Caco-2 (cell line): ENCODE measurements around the gene CTCFL. TPM values are rescaled to one million over a fixed set of nuclear protein-coding genes. Genes with fewer than 3 reads are reported as not detected.

Experiments used
- BruUV-seq: library from RNA; stranded (reverse); fragments of 400-500 nt; replicated peaks from 2 replicates; lab custom pipeline; 2021; lab: Mats Ljungman, UMichigan
- CTCF ChIA-PET: fragments of 300-600 bp; sonication (Branson Sonifier 250); formaldehyde crosslinking; loops from one replicate; lab custom pipeline; 2022; ENCODE audit warnings: antibody characterized with exemption; lab: Charles Lee
- POLR2A ChIA-PET: fragments of 300-600 bp; sonication (Branson Sonifier 250); formaldehyde crosslinking; loops from one replicate; lab custom pipeline; 2022; ENCODE audit warnings: antibody characterized with exemption; lab: Charles Lee
- DNase-seq, 2 experiments: peaks; one replicate each; pipeline versions ENCODE4 v3.0.0 to v3.0.0-alpha.2; 2020 to 2022
- H3K27me3 ChIP-seq: replicated peaks from 2 replicates; pipeline ENCODE4 v1.6.0; 2011; ENCODE audit warnings: low read length; ENCODE audit not compliant: control insufficient read depth, insufficient read depth
- H3K36me3 ChIP-seq: 2 replicates; pipeline ENCODE4 v1.5.1; 2011; ENCODE audit warnings: low read length; ENCODE audit not compliant: control insufficient read depth, insufficient read depth
- H3K4me1 ChIP-seq: fragments of 250-450 bp; sonication (Bioruptor Pico); 2 replicates; pipeline ENCODE4 v1.5.1; 2020; ENCODE audit warnings: mild to moderate bottlenecking
- H3K4me3 ChIP-seq: 2 replicates; pipeline ENCODE4 v1.5.1; 2011; ENCODE audit warnings: low read depth, mild to moderate bottlenecking, control low read depth, low read length
- H3K9me3 ChIP-seq: fragments of 250-450 bp; sonication (Bioruptor Pico); 2 replicates; pipeline ENCODE4 v1.5.1; 2020; ENCODE audit warnings: mild to moderate bottlenecking, moderate library complexity
- H3K27ac Mint-ChIP-seq: one replicate; pipeline ENCODE4 v1.8.0; 2022; ENCODE audit warnings: mixed read lengths; ENCODE audit not compliant: unreplicated experiment
- H3K27me3 Mint-ChIP-seq: one replicate; pipeline ENCODE4 v1.8.0; 2022; ENCODE audit warnings: mixed read lengths; ENCODE audit not compliant: insufficient read depth, unreplicated experiment
- H3K36me3 Mint-ChIP-seq: one replicate; pipeline ENCODE4 v1.8.0; 2022; ENCODE audit warnings: mild to moderate bottlenecking, mixed read lengths; ENCODE audit not compliant: insufficient read depth, unreplicated experiment
- H3K4me1 Mint-ChIP-seq: one replicate; pipeline ENCODE4 v1.8.0; 2022; ENCODE audit warnings: low read depth, mixed read lengths; ENCODE audit not compliant: unreplicated experiment
- H3K4me3 Mint-ChIP-seq: one replicate; pipeline ENCODE4 v1.8.0; 2022; ENCODE audit warnings: mild to moderate bottlenecking, moderate library complexity, mixed read lengths; ENCODE audit not compliant: unreplicated experiment
- H3K9me3 Mint-ChIP-seq: one replicate; pipeline ENCODE4 v1.8.0; 2022; ENCODE audit warnings: mixed read lengths; ENCODE audit not compliant: unreplicated experiment
- CTCF ChIP-seq, 2 experiments: fragments of 200-600 bp in 1 of 2; IDR thresholded peaks; 1 replicate in 1 of 2; 2 replicates in 1 of 2; pipeline versions ENCODE4 v1.5.1 to v1.8.0; 2011 to 2022; ENCODE audit warnings: antibody characterized with exemption in 1 of 2, control low read depth in 1 of 2, inconsistent platforms in 1 of 2, low read depth in 1 of 2, low read length in 1 of 2, mild to moderate bottlenecking in 1 of 2, moderate library complexity in 1 of 2; ENCODE audit not compliant: insufficient read depth in 1 of 2, severe bottlenecking in 1 of 2, unreplicated experiment in 1 of 2
- intact Hi-C: fragments of 100-400 bp; cut with micrococcal nuclease; formaldehyde crosslinking; loops from one replicate; pipeline ENCODE4 v1.10.0; 2022; ENCODE audit not compliant: unreplicated experiment
- total RNA-seq: library from RNA; stranded (reverse); gene quantifications from 2 replicates; pipeline ENCODE4 v1.2.3, GENCODE V29; 2022

CTCFL gene
- total RNA-seq, 1 experiment from 2014 or later, result not detected

DNA sequence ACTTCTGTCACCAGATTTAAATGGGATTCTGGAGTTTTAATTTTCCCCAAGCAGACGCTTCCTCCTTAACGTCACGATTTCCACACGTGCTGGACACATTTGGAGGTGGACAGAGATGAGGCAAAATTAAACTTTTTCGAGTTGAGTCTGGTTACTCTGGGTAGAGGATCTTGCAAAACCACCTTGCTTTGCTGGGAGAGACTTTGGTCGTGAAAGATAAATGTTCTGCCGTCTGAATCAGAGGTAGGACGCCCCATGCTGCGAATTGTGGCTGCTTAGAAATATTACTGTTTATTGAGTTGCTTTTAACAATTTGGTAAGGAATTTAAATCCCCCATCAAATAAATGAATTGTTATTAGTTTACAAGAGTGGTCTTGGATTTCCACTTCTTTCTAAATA is 46.8 kb downstream of the CTCFL start:
- no peak for DNase-seq
- Mint-ChIP-seq H3K27ac (no peak overlapping the region), H3K9me3 (no peaks in the 10 kb centered on the region), H3K36me3 (no peaks in the 10 kb centered on the region), H3K4me1 (no peaks in the 10 kb centered on the region), H3K27me3 (peaks cover 26% of the 10 kb centered on the region), H3K4me3 (no peak overlapping the region)
- intact Hi-C loops, result no loop called here
- no peak for TF ChIP-seq CTCF (IDR thresholded peaks at IDR 0.05; ENCODE audit: insufficient read depth in 1 of 2, low read depth in 1 of 2, low read length in 1 of 2, severe bottlenecking in 1 of 2, unreplicated experiment in 1 of 2)
- POLR2A ChIA-PET, result no interaction called here
- CTCF ChIA-PET, result interaction anchor here (1.3 kb wide), 1 partner anchor 21 kb away, joined by 3 read pairs; no protein-coding TSS in a partner anchor
- Histone ChIP-seq H3K4me1 (no peaks in the 10 kb centered on the region), H3K9me3 (no peaks in the 10 kb centered on the region), H3K4me3 (no peak overlapping the region), H3K36me3 (no peaks in the 10 kb centered on the region), H3K27me3 (0 out of 2 replicates have a peak, but pooled peaks cover 1% of the 10 kb centered on the region)
- BruUV-seq, result no TSS peak

GRCh38 chr20:57476641-57477461 is 48.1 kb downstream of the CTCFL start:
- Histone ChIP-seq H3K36me3 (no peaks in the 10 kb centered on the region), H3K27me3 (peaks cover 2% of the 10 kb centered on the region; the same call in 1 of the 2 replicates), H3K4me1 (no peaks in the 10 kb centered on the region), H3K9me3 (no peaks in the 10 kb centered on the region), H3K4me3 (no peak overlapping the region)
- ChIA-PET POLR2A (no interaction called here), CTCF (interaction anchor here (1.3 kb wide), 1 partner anchor 22 kb away, joined by 3 read pairs; no protein-coding TSS in a partner anchor)
- Mint-ChIP-seq H3K36me3 (no peaks in the 10 kb centered on the region), H3K4me1 (peaks cover 5% of the 10 kb centered on the region), H3K27ac (no peak overlapping the region), H3K4me3 (no peak overlapping the region), H3K9me3 (no peaks in the 10 kb centered on the region), H3K27me3 (peaks cover 28% of the 10 kb centered on the region)
- BruUV-seq, result no TSS peak
- intact Hi-C loops, result no loop called here
- TF ChIP-seq CTCF (IDR thresholded peaks at IDR 0.05; ENCODE audit: insufficient read depth in 1 of 2, low read depth in 1 of 2, low read length in 1 of 2, severe bottlenecking in 1 of 2, unreplicated experiment in 1 of 2), result no peak
- DNase-seq, result no peak

DNA sequence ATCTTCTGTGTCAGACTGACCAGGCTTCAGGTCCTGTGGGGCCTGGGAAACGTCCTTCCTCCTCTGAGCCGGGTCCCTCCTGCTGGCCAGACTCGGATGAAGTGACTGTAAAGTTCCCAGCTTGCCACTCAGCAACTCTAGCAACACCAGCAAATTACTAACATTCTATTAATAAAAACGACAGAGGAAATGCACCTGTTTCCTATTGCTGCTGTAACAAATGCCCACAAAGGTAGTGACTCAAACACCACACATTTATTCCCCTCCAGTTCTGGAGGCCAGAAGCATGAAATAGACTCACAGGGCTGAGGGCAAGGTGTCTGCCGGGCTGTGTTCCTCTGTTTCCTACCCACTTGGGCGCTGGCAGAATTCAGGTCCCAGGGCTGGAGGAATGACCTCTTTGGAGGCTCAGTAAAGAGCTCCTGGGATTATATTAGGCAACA is 48.8 kb downstream of the CTCFL start:
- ChIA-PET CTCF (interaction anchor here (0.6 kb wide), 1 partner anchor 579 kb away, joined by 4 read pairs; no protein-coding TSS in a partner anchor), POLR2A (no interaction called here)
- no peak overlapping the region for H3K27ac Mint-ChIP-seq
- H3K4me3 ChIP-seq, result no peak overlapping the region
- H3K4me1 ChIP-seq, result no peaks in the 10 kb centered on the region
- no peak for DNase-seq
- no peaks in the 10 kb centered on the region for H3K9me3 Mint-ChIP-seq
- no peak overlapping the region for H3K4me3 Mint-ChIP-seq
- H3K27me3 Mint-ChIP-seq, result peaks cover 29% of the 10 kb centered on the region
- intact Hi-C loops, result no loop called here
- H3K4me1 Mint-ChIP-seq, result peaks cover 7% of the 10 kb centered on the region
- H3K27me3 ChIP-seq, result peaks cover 3% of the 10 kb centered on the region; the same call in 1 of the 2 replicates
- no peak for TF ChIP-seq CTCF (IDR thresholded peaks at IDR 0.05; ENCODE audit: insufficient read depth in 1 of 2, low read depth in 1 of 2, low read length in 1 of 2, severe bottlenecking in 1 of 2, unreplicated experiment in 1 of 2)
- no TSS peak for BruUV-seq
- no peaks in the 10 kb centered on the region for H3K36me3 ChIP-seq
- H3K9me3 ChIP-seq, result no peaks in the 10 kb centered on the region
- H3K36me3 Mint-ChIP-seq, result no peaks in the 10 kb centered on the region
